ENCODE results near the gene NT5DC1. TPM values are rescaled to one million over a fixed set of nuclear protein-coding genes. Genes with fewer than 3 reads are reported as not detected.

NT5DC1 gene
- total RNA-seq, 1 donor, result 6.5 TPM

- Histone ChIP-seq H3K27me3 (ENCODE audit: insufficient read depth, low read length) (no peaks in the 10 kb centered on the region), H3K4me3 (ENCODE audit: low read length) (no peak overlapping the region), H3K9me3 (ENCODE audit: low read depth, low read length) (no peaks in the 10 kb centered on the region), H3K4me1 (ENCODE audit: insufficient read depth, low read length) (no peaks in the 10 kb centered on the region)
Measured at GRCh38 chr6:116144605-116145004, 44.0 kb downstream of the NT5DC1 start.

- Histone ChIP-seq H3K27me3 (ENCODE audit: insufficient read depth, low read length) (no peaks in the 10 kb centered on the region), H3K4me3 (ENCODE audit: low read length) (no peak overlapping the region), H3K4me1 (ENCODE audit: insufficient read depth, low read length) (no peaks in the 10 kb centered on the region), H3K9me3 (ENCODE audit: low read depth, low read length) (no peaks in the 10 kb centered on the region)
Measured at GRCh38 chr6:116145803-116146675, 45.4 kb downstream of the NT5DC1 start.

- Histone ChIP-seq H3K4me3 (ENCODE audit: low read length) (no peak overlapping the region), H3K27me3 (ENCODE audit: insufficient read depth, low read length) (no peaks in the 10 kb centered on the region), H3K9me3 (ENCODE audit: low read depth, low read length) (no peaks in the 10 kb centered on the region), H3K4me1 (ENCODE audit: insufficient read depth, low read length) (no peaks in the 10 kb centered on the region)
Measured at GRCh38 chr6:116152620-116153019, 52.0 kb downstream of the NT5DC1 start.

- Histone ChIP-seq H3K4me3 (ENCODE audit: low read length) (no peak overlapping the region), H3K27me3 (ENCODE audit: insufficient read depth, low read length) (no peaks in the 10 kb centered on the region), H3K9me3 (ENCODE audit: low read depth, low read length) (no peaks in the 10 kb centered on the region), H3K4me1 (ENCODE audit: insufficient read depth, low read length) (no peaks in the 10 kb centered on the region)
Measured at GRCh38 chr6:116154887-116155286, 54.2 kb downstream of the NT5DC1 start.

GRCh38 chr6:116156405-116157326 lies 56.0 kb downstream of the NT5DC1 start:
- Histone ChIP-seq H3K27me3 (ENCODE audit: insufficient read depth, low read length) (no peaks in the 10 kb centered on the region), H3K4me1 (ENCODE audit: insufficient read depth, low read length) (no peaks in the 10 kb centered on the region), H3K4me3 (ENCODE audit: low read length) (no peak overlapping the region), H3K9me3 (ENCODE audit: low read depth, low read length) (no peaks in the 10 kb centered on the region)

- H3K4me1 ChIP-seq (ENCODE audit: insufficient read depth, low read length), result no peaks in the 10 kb centered on the region
- no peaks in the 10 kb centered on the region for H3K27me3 ChIP-seq (ENCODE audit: insufficient read depth, low read length)
- H3K4me3 ChIP-seq (ENCODE audit: low read length), result no peak overlapping the region
- H3K9me3 ChIP-seq (ENCODE audit: low read depth, low read length), result no peaks in the 10 kb centered on the region
Measured at GRCh38 chr6:116157391-116157790, 56.7 kb downstream of the NT5DC1 start.

- H3K9me3 ChIP-seq (ENCODE audit: low read depth, low read length), result no peaks in the 10 kb centered on the region
- no peaks in the 10 kb centered on the region for H3K4me1 ChIP-seq (ENCODE audit: insufficient read depth, low read length)
- no peak overlapping the region for H3K4me3 ChIP-seq (ENCODE audit: low read length)
- H3K27me3 ChIP-seq (ENCODE audit: insufficient read depth, low read length), result no peaks in the 10 kb centered on the region
Measured at GRCh38 chr6:116158641-116159040, 58.0 kb downstream of the NT5DC1 start.

GRCh38 chr6:116159782-116160524 lies 59.3 kb downstream of the NT5DC1 start:
- no peak overlapping the region for H3K4me3 ChIP-seq (ENCODE audit: low read length)

GRCh38 chr6:116165596-116165995 lies 64.9 kb downstream of the NT5DC1 start:
- H3K27me3 ChIP-seq (ENCODE audit: insufficient read depth, low read length), result no peaks in the 10 kb centered on the region
- H3K4me1 ChIP-seq (ENCODE audit: insufficient read depth, low read length), result peaks cover 5% of the 10 kb centered on the region
- no peaks in the 10 kb centered on the region for H3K9me3 ChIP-seq (ENCODE audit: low read depth, low read length)
- no peak overlapping the region for H3K4me3 ChIP-seq (ENCODE audit: low read length)

More at GRCh38 chr6:116159782-116160524, 59.3 kb downstream of the NT5DC1 start:
- Histone ChIP-seq H3K4me1 (ENCODE audit: insufficient read depth, low read length) (no peaks in the 10 kb centered on the region), H3K27me3 (ENCODE audit: insufficient read depth, low read length) (no peaks in the 10 kb centered on the region), H3K9me3 (ENCODE audit: low read depth, low read length) (no peaks in the 10 kb centered on the region)

- Histone ChIP-seq H3K4me3 (ENCODE audit: low read length) (no peak overlapping the region), H3K27me3 (ENCODE audit: insufficient read depth, low read length) (no peaks in the 10 kb centered on the region), H3K4me1 (ENCODE audit: insufficient read depth, low read length) (peaks cover 5% of the 10 kb centered on the region), H3K9me3 (ENCODE audit: low read depth, low read length) (no peaks in the 10 kb centered on the region)
Measured at GRCh38 chr6:116166369-116166768, 65.7 kb downstream of the NT5DC1 start.

- no peaks in the 10 kb centered on the region for H3K9me3 ChIP-seq (ENCODE audit: low read depth, low read length)
- no peaks in the 10 kb centered on the region for H3K27me3 ChIP-seq (ENCODE audit: insufficient read depth, low read length)
- H3K4me3 ChIP-seq (ENCODE audit: low read length), result no peak overlapping the region
- peaks cover 5% of the 10 kb centered on the region for H3K4me1 ChIP-seq (ENCODE audit: insufficient read depth, low read length)
Measured at GRCh38 chr6:116168148-116168547, 67.5 kb downstream of the NT5DC1 start.

- Histone ChIP-seq H3K4me1 (ENCODE audit: insufficient read depth, low read length) (peaks cover 5% of the 10 kb centered on the region), H3K4me3 (ENCODE audit: low read length) (no peak overlapping the region), H3K9me3 (ENCODE audit: low read depth, low read length) (peaks cover 10% of the 10 kb centered on the region), H3K27me3 (ENCODE audit: insufficient read depth, low read length) (no peaks in the 10 kb centered on the region)
Measured at GRCh38 chr6:116169880-116170279, 69.2 kb downstream of the NT5DC1 start.

- Histone ChIP-seq H3K4me1 (ENCODE audit: insufficient read depth, low read length) (peaks cover 5% of the 10 kb centered on the region), H3K9me3 (ENCODE audit: low read depth, low read length) (peaks cover 16% of the 10 kb centered on the region), H3K27me3 (ENCODE audit: insufficient read depth, low read length) (no peaks in the 10 kb centered on the region), H3K4me3 (ENCODE audit: low read length) (no peak overlapping the region)
Measured at GRCh38 chr6:116170358-116171057, 69.9 kb downstream of the NT5DC1 start.

- Histone ChIP-seq H3K4me3 (ENCODE audit: low read length) (no peak overlapping the region), H3K27me3 (ENCODE audit: insufficient read depth, low read length) (no peaks in the 10 kb centered on the region), H3K9me3 (ENCODE audit: low read depth, low read length) (peaks cover 20% of the 10 kb centered on the region), H3K4me1 (ENCODE audit: insufficient read depth, low read length) (no peaks in the 10 kb centered on the region)
Measured at GRCh38 chr6:116173928-116174327, 73.3 kb downstream of the NT5DC1 start.
